HG03025 (cell line): Measurements from ENCODE around the gene RAD51B.
"Not testable (repeated sequence)": the region's sequence is repeated elsewhere in the genome, so short reads cannot be mapped to it uniquely, and the experiment has no call there.

ENCODE experiments used
- ATAC-seq: cut with Tn5 transposase; IDR thresholded peaks from one replicate; pipeline ENCODE4 v1.9.1; 2021; ENCODE audit warnings: mild to moderate bottlenecking, moderate library complexity; ENCODE audit not compliant: unreplicated experiment, low FRiP score

RAD51B gene

DNA sequence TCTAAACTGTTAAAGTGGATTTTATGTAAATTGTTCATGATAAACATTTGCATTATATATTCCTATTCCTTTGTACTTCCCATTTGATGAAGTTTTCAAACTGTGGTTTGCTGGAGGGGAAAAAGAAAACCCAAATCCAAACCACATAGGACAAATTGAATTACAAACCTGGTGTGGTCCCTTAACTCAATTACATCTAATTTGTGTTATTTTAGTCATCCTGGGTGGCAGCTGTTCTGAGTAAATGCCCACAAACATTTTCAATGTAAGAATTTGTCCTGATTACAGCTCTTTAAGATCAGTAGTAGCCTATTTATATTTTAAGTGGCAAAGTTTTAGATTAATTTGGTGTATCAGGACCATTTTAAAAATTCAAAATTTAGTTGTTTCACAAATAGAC is 153.9 kb downstream of the RAD51B start:
- no peak for ATAC-seq

DNA sequence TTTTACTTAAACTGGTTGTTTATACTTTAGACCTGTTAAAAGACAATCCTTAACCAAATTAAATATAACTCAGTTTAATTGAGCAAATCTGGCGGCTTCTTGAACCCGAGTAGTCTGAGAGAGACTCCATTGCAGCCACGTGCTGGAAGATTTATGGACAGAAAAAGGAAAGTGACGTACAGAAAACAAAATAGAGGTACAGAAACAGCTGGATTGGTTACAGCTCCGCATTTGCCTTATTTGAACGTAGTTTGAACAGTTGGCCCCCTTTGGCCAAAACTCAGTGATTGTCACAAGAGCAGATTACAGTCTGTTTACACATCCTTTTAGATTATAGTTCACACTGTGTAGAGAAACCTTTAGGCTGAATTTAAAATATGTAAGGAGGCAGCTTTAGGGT is 155.9 kb downstream of the RAD51B start:
- no peak for ATAC-seq

GRCh38 chr14:67977434-67978034 is 158.0 kb downstream of the RAD51B start:
- ATAC-seq: no peak

DNA sequence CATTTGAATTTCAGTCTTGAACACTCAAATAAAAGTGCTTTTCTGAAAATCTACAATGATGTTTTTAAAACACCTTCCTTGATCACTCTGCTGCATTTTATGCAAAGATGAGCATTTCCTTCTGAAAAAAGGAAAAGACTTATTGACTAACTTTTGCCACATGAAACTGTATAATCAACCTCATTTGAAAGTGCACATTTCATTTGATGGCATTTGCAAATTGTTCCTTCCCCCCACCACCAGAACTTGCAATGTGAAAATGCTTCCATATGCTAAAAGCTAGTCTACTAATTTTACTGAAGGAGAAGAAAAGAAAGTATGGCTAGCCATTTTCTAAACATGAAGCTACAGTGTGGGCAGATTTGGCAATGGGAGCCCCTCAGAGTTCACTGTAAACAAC is 159.2 kb downstream of the RAD51B start:
- ATAC-seq: no peak

DNA sequence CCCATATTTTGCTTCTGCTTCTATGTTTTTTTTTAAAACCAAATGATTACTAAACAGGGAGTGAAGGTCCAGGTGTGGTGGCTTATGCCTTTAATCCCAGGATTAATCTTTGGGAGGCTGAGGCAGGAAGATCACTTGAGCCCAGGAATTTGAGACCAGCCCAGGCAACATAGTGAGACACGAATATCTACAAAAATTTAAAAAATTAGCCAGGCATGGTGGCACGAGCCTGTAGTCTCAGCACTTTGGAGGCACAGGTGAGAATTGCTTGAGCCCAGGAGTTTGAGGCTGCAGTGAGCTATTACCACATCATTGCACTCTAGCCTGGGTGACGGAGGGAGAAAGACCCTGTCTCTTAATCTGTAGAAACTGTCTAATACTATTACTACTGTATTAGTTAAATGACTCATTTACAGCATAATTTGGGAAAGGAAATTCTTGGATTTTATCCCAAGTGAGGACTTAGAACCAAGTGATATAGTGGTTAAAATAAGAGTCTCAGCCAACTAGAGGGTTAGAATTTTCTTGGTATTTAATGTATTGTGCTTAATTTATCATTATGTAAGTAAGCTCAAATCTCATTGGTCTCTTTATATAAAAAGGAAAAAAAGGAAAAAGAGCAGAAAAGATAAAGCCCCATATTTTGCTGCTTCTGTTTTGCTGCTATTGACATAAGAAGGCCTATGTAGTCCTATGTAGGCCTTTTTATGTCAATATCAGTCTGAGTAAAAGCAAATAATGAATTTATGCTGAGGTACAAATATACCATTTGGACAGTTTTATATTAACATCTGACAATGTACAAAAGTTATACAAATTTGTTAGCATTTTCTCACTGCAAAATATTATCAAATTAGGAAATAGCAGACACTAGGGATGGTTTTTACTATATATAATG is 163.4 kb downstream of the RAD51B start:
- ATAC-seq: no peak

- no peak for ATAC-seq
These were observed 164.7 kb downstream of the RAD51B start for GRCh38 chr14:67984274-67984673.

DNA sequence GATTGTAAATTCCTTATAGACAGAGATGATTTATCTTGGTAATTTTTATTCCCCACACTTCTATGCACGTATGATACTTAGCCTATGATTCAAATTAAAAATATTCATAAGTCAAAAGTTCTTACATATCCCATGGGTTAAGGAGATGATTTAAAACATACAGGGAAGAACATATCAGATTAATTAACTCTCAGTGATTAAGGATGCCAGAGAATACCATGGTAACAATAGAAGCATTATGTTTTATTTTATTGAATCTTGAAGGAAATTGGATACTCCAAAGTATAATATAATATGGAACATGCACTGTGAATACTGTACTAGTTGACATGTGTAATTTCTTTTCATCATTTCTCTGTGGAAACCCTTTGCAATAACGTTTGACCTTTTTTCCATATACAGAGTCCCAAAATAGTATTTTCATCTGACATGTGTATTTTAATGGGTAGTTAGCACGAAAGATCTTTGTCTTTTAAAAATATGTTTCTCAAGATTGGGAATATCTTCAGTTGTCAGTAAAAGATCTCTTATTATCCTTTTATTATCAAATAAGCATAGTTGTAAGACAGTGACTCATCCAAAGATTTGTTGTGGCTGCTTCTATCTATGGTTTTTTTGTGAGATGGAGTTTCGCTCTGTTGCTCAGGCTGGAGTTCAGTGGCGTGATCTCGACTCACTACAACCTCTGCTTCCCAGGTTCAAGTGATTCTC is 166.7 kb downstream of the RAD51B start:
- ATAC-seq: no peak

- ATAC-seq: no peak
These were observed 168.0 kb downstream of the RAD51B start for GRCh38 chr14:67987606-67988005.

GRCh38 chr14:67988210-67988609 is 168.6 kb downstream of the RAD51B start:
- ATAC-seq: not testable (repeated sequence)

GRCh38 chr14:67990576-67990975 is 171.0 kb downstream of the RAD51B start:
- ATAC-seq: no peak

DNA sequence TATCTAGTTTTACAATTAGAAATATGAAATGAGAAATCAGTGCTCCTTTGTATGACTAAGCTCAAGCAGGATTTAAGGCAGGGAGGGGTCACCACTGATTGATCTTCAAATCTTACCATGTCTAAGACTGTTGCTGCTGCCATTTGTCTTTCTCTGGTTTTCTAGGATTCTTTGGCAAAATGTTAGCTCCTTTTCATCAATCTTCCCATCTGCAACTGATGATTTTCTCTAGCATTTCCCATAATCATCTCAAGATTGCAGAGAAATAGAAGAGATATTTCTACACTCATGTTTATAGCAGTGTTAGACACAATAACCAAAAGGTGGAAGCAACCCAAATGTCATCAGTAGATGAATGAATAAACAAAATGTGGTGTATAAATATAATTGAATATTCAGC is 175.0 kb downstream of the RAD51B start:
- no peak for ATAC-seq

GRCh38 chr14:67996235-67996634 is 176.7 kb downstream of the RAD51B start:
- ATAC-seq: no peak

GRCh38 chr14:67998834-67999233 is 179.3 kb downstream of the RAD51B start:
- ATAC-seq: no peak

GRCh38 chr14:67999290-67999689 is 179.7 kb downstream of the RAD51B start:
- ATAC-seq: no peak

- ATAC-seq: no peak
These were observed 180.3 kb downstream of the RAD51B start for GRCh38 chr14:67999705-68000384.

DNA sequence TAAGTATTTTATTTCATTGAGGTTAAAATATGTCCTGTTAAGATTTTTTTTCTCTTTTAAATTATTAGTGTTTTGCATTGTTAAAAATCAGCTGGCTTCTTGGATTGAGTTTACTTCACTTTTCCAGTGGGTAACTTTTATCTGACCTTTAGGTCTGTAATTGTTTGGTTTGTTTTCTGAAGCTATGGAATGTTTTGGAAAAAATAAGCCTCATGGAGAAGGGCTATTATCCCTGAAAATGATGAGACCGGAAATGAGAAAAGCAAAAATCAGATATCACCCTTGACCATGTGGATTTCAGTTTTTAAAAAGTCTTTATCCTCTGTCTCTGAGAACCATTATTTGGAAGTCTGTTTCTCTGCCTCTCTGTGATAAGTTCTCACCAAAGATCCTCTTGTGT is 180.9 kb downstream of the RAD51B start:
- ATAC-seq: no peak

GRCh38 chr14:68008491-68008890 is 188.9 kb downstream of the RAD51B start:
- ATAC-seq: no peak

GRCh38 chr14:68011406-68012028 is 191.9 kb downstream of the RAD51B start:
- ATAC-seq: no peak

DNA sequence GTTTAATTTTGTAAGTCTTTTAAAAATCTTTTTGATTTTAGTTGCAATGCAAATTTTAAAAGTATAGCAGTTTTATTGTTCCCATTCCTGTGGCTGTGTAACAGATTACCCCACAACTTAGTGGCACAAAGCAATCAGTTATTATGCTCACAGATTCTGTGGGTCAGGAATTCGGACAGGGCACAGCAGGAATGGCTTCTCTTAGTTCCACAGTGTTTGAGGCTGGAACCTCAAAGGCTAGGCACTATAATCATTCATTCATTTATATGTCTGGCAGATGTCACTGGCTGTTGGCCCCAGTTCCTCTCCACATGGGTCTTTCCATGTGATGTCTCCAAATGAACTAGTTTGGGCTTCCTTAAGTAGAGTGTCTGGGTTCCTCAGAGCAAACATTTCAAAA is 193.3 kb downstream of the RAD51B start:
- no peak for ATAC-seq

DNA sequence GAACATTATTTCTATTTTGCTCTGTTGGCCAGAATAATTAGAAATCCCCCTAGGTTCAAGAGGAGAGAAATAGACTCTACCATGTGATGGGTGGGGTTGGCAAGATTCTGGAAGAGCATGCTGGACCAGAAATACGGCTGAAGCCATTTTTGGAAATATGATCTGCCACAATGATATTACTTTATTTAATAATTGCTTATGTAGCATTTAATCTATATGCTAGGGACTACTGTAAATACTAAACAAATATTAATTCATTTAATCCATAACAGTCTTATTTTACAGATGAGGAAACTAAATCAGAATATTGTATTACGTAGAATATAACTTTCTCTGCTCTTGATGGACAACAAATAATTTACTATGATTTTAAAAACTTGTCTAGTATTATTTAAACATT is 193.7 kb downstream of the RAD51B start:
- no peak for ATAC-seq
